Measurements from ENCODE around the gene RNF5. TPM values are rescaled to one million over a fixed set of nuclear protein-coding genes. Genes with fewer than 3 reads are reported as not detected.
A peak's percentile ranks its signal among the peaks of the same experiment; 100 is the strongest.

RNF5 gene
- total and polyA plus RNA-seq, 2 of the 4 experiments (the other 2 are of a cell fraction) = 18.8 to 41.4 TPM

GRCh38 chr6:32153564-32154513 lies 24.4 kb upstream of the RNF5 start, which contains the start of gene PPT2 (continued):
- TF ChIP-seq MAZ (IDR thresholded peaks at IDR 0.05; ENCODE audit: borderline replicate concordance, low read depth, low read length) (peak; percentile 67; the same call in 1 of the 2 replicates), FOS (IDR thresholded peaks at IDR 0.05; ENCODE audit: low read depth, low read length) (no peak), RFX5 (IDR thresholded peaks at IDR 0.05; ENCODE audit: low read depth, low read length) (no peak), BHLHE40 (IDR thresholded peaks at IDR 0.05; ENCODE audit: low read depth, low read length) (peak; percentile 93)

Measured in IMR-90 (cell line).